ENCODE results near the gene TOX2. TPM values are rescaled to one million over a fixed set of nuclear protein-coding genes. Genes with fewer than 3 reads are reported as not detected.

Gene TOX2
- total RNA-seq, 6 experiments from 2014 or later = 1.5 to 5.0 (median 2.2) TPM

GRCh38 chr20:43979576-43980105 is 65.0 kb downstream of the TOX2 start:
- Histone ChIP-seq H3K27ac (no peak overlapping the region), H3K27me3 (no peaks in the 10 kb centered on the region), H3K36me3 (no peaks in the 10 kb centered on the region), H3K4me1 (no peaks in the 10 kb centered on the region), H3K4me3 (no peak overlapping the region), H3K9me3 (no peaks in the 10 kb centered on the region)
- ATAC-seq = no peak
- intact Hi-C loops (cut with DNase I) = no loop called here
- DNase-seq = no peak
- TF ChIP-seq CTCF (IDR thresholded peaks at IDR 0.05) (no peak), POLR2A (IDR thresholded peaks at IDR 0.05) (no peak)
- 65% methylated on average over 3 of the region's 4 CpGs for WGBS (ENCODE audit: insufficient coverage, low coverage, low lambda C conversion rate, missing lambda C conversion rate)

- WGBS (ENCODE audit: insufficient coverage, low coverage, low lambda C conversion rate, missing lambda C conversion rate) = 68% methylated on average over 4 of the region's 4 CpGs
- intact Hi-C loops (cut with DNase I) = no loop called here
- no peaks in the 10 kb centered on the region for H3K9me3 ChIP-seq
- TF ChIP-seq CTCF (IDR thresholded peaks at IDR 0.05) = no peak
- TF ChIP-seq POLR2A (IDR thresholded peaks at IDR 0.05) = no peak
- no peak overlapping the region for H3K4me3 ChIP-seq
- H3K4me1 ChIP-seq = no peaks in the 10 kb centered on the region
- ATAC-seq (peak in 3 of 4 donors; percentile 33 to 41 (median 34)), DNase-seq (no peak)
- no peaks in the 10 kb centered on the region for H3K27me3 ChIP-seq
- H3K27ac ChIP-seq = no peak overlapping the region
- H3K36me3 ChIP-seq = no peaks in the 10 kb centered on the region
Measured at GRCh38 chr20:43981540-43981939, 66.9 kb downstream of the TOX2 start.

- no peaks in the 10 kb centered on the region for H3K36me3 ChIP-seq
- ATAC-seq = no peak
- intact Hi-C loops (cut with DNase I) = no loop called here
- H3K4me1 ChIP-seq = no peaks in the 10 kb centered on the region
- 94% methylated on average over 2 of the region's 2 CpGs for WGBS (ENCODE audit: insufficient coverage, low coverage, low lambda C conversion rate, missing lambda C conversion rate)
- no peaks in the 10 kb centered on the region for H3K9me3 ChIP-seq
- no peaks in the 10 kb centered on the region for H3K27me3 ChIP-seq
- DNase-seq = no peak
- no peak overlapping the region for H3K27ac ChIP-seq
- no peak overlapping the region for H3K4me3 ChIP-seq
- TF ChIP-seq CTCF (IDR thresholded peaks at IDR 0.05) = no peak
- TF ChIP-seq POLR2A (IDR thresholded peaks at IDR 0.05) = no peak
Measured at GRCh38 chr20:43982016-43982415, 67.4 kb downstream of the TOX2 start.

- ATAC-seq = peak in 1 of 4 donors; percentile 16
Measured at GRCh38 chr20:43982886-43983285, 68.2 kb downstream of the TOX2 start.

More at GRCh38 chr20:43982886-43983285, 68.2 kb downstream of the TOX2 start:
- no peak overlapping the region for H3K27ac ChIP-seq
- no peaks in the 10 kb centered on the region for H3K36me3 ChIP-seq
- TF ChIP-seq POLR2A (IDR thresholded peaks at IDR 0.05) = no peak
- TF ChIP-seq CTCF (IDR thresholded peaks at IDR 0.05) = no peak
- no peak for DNase-seq
- no peaks in the 10 kb centered on the region for H3K9me3 ChIP-seq
- WGBS (ENCODE audit: insufficient coverage, low coverage, low lambda C conversion rate, missing lambda C conversion rate) = no CpG with 5 or more reads among the region's 5 CpGs
- intact Hi-C loops (cut with DNase I) = no loop called here
- H3K4me3 ChIP-seq = no peak overlapping the region
- no peaks in the 10 kb centered on the region for H3K4me1 ChIP-seq
- H3K27me3 ChIP-seq = no peaks in the 10 kb centered on the region
